ENCODE results near the gene ELF4.

ELF4 gene

DNA sequence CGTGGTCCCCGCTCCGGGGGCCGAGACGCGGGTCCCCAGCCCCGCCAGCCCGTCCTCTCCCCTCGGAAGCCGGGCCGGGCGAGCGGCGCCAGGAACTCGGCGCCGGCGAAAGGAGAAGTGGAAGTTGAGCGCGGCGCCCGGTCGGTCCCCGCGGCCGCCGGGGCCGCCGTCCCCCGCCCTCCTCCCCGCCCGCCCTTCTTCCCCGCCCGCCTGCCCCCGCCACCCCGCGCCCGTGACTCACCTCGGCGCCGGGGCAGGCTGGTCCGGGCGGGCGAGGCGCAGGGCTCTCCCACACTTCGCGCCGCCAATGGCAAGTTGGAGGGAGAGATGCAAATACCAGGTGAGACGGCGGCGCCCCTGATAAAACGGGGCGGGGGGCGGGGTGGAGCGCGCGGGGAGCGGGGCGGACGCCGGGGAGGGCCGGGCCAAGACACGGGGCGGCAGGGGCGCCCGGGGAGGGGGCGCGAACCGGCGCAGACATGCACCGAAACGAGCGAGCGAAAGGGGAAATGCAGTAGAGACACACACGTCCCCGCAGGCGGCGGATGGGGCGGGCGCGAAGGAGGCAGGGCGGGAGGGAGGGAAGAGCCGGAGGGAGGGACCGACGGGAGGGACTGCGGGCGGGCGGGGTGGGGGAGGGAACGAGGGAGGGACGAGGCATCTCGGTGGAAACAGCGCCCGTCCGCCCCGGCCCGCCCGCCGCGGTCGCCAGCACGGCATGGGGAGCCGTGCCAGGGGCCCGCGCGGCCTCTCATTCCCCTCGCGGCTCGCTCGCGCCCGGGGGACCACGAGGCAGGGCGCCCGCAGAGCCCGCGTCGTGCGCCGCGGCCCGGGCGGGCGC is at the start of gene ELF4:
Gene ELF4 (minus strand): TSS at position 119 of the 841 bp plus-strand sequence. CDS start 29,167 bp downstream, outside the sequence.
- DNase-seq (ENCODE audit: low read depth), result peak; percentile 57
- H3K4me3 ChIP-seq (ENCODE audit: low read length), result peak within 1 kb of the TSS; percentile 71

DNA sequence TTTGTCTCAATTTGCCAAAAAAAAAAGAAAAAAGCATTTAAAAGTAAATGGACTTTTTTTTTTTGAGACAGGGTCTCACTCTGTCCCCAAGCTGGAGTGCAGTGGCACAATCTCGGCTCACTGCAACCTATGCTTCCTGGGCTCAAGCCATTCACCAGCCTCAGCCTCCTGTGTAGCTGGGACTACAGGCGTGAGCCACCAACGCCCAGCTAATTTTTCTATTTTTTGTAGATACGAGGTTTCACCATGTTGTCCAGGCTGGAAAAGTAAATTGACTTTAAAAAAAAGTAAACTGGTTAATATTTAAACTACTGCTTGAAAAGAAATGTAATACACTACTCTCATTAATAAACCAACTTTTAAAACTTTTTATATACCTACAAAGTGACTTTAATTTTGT is 49.5 kb upstream of the ELF4 start:
- DNase-seq (ENCODE audit: low read depth), result no peak
- TF ChIP-seq, protein P1, sequence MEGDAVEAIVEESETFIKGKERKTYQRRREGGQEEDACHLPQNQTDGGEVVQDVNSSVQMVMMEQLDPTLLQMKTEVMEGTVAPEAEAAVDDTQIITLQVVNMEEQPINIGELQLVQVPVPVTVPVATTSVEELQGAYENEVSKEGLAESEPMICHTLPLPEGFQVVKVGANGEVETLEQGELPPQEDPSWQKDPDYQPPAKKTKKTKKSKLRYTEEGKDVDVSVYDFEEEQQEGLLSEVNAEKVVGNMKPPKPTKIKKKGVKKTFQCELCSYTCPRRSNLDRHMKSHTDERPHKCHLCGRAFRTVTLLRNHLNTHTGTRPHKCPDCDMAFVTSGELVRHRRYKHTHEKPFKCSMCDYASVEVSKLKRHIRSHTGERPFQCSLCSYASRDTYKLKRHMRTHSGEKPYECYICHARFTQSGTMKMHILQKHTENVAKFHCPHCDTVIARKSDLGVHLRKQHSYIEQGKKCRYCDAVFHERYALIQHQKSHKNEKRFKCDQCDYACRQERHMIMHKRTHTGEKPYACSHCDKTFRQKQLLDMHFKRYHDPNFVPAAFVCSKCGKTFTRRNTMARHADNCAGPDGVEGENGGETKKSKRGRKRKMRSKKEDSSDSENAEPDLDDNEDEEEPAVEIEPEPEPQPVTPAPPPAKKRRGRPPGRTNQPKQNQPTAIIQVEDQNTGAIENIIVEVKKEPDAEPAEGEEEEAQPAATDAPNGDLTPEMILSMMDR (conservative IDR thresholded peaks at IDR 0.05; ENCODE audit: low read length), result no peak
- no peak overlapping the region for H3K4me3 ChIP-seq (ENCODE audit: low read length)

More for the DNA sequence above, at the start of gene ELF4:
- TF ChIP-seq, protein P1 (conservative IDR thresholded peaks at IDR 0.05; ENCODE audit: low read length), result no peak

DNA sequence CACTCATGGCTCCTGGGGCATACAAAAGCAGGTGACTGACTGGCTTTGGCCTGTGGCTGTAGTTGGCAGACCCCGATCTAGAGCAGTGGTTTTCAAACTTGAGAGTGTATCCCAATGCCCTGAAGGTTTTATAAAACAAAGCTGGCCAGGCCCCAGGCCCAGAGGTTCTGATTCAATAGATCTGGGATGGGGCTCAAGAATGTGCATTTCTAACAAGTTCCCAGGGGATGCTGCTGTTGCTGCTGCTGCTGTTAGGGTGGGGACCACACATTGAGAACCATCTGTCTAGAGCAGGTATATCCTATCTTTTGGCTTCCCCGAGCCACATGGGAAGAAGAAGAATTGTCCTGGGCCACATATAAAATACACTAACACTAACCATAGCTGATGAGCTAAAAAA is 48.0 kb upstream of the ELF4 start:
- no peak for DNase-seq (ENCODE audit: low read depth)
- TF ChIP-seq, protein P1 (conservative IDR thresholded peaks at IDR 0.05; ENCODE audit: low read length), result no peak
- no peak overlapping the region for H3K4me3 ChIP-seq (ENCODE audit: low read length)

DNA sequence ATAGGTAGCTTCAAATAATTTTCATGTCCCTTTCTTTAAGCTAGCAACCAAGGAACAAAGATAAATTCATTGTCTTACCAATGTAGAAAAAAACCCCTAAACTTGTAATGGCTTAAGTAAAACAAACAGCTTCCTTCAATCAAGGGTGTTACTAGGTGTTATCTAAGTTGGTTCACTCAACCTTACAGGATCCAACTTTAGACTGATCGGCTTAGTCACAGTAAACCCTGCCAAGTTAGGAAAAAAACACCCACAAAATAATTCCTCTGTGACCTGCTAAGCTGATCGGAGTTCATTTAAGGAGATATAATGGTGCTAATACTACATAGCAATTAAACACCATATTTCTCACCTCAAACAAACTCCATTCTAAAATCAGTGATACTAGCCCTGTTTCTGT is 45.3 kb upstream of the ELF4 start:
- no peak for DNase-seq (ENCODE audit: low read depth)
- TF ChIP-seq, protein P1 (conservative IDR thresholded peaks at IDR 0.05; ENCODE audit: low read length), result no peak
- H3K4me3 ChIP-seq (ENCODE audit: low read length), result no peak overlapping the region

DNA sequence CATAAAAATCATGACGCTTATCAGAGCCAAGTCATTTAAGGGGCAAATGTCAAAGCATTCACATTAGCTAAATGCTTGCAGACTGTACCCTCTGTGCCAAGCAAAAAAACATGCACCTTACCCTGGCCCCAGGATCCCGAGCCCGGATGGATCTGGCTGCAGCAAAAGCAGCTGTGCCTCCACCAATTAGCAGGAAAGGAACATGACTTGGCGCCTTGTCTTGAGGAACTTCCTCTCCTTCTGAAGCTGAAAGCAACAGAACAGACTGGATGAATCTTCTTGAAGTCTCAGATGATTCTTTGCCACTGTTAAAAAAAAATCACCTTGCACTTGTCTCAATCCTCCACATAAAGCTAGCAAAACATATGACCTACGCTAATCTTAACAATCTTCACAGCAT is 37.3 kb upstream of the ELF4 start:
- TF ChIP-seq, protein P1 (conservative IDR thresholded peaks at IDR 0.05; ENCODE audit: low read length), result no peak
- no peak overlapping the region for H3K4me3 ChIP-seq (ENCODE audit: low read length)

DNA sequence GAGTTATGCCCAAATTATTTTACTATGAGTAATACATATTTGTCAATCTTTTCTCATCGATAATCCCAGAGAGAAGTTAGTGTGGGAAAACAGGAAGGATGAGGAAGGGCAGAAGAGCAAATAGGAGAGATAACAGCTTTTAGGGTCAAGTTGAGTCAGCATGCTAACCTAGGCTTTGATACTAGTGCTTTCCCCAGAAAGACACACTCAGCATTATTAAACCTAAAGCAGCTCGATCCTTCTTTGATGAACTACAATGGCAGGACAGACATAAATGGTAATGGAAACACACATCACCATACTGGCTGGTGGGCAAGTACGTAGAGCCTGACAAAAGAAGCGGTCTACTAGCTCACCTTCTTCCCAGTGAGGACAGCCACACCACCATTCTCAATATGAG is 34.8 kb upstream of the ELF4 start:
- DNase-seq (ENCODE audit: low read depth), result no peak
- TF ChIP-seq, protein P1 (conservative IDR thresholded peaks at IDR 0.05; ENCODE audit: low read length), result no peak
- no peak overlapping the region for H3K4me3 ChIP-seq (ENCODE audit: low read length)

More for the DNA sequence above, 37.3 kb upstream of the ELF4 start:
- no peak for DNase-seq (ENCODE audit: low read depth)

DNA sequence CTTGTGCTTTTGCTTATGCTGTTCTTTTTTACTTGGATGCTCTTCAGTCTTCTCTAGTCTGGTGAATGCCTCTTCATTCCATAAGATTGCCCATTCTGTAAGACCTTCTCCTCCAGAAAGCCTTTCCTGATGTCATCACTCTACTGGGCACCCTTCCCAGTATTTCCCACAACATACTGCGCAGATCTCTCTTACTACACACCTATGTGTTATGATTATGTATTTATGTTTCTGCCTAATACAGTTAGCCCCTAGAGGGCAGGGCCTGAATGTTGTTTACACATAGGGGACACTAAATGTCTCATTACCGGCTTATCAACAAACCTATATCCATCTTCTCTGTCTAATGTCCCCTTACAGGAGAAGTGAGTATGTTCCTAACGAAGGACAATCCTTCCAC is 34.2 kb upstream of the ELF4 start:
- peak; percentile 39 for DNase-seq (ENCODE audit: low read depth)
- no peak overlapping the region for H3K4me3 ChIP-seq (ENCODE audit: low read length)
- TF ChIP-seq, protein P1 (conservative IDR thresholded peaks at IDR 0.05; ENCODE audit: low read length), result peak; percentile 13; the same call in 1 of the 2 replicates

Measured in AG10803 (cell line).